HepG2 (cell line): ENCODE data around the gene TSPAN2. TPM values are rescaled to one million over a fixed set of nuclear protein-coding genes. Genes with fewer than 3 reads are reported as not detected.

ENCODE experiments used
- ATAC-seq: fragments of 200-7000 bp; cut with Tn5 transposase; 3 replicates; pipeline ENCODE4 v1.9.1; 2020; ENCODE audit warnings: mild to moderate bottlenecking, moderate library complexity
- BruUV-seq: library from RNA; stranded (reverse); fragments of 400-500 nt; replicated peaks from 2 replicates; lab custom pipeline; 2021; lab: Mats Ljungman, UMichigan
- CTCF ChIA-PET: fragments of 300-600 bp; formaldehyde crosslinking; extraction: SDS; loops from one replicate; lab custom pipeline; 2021; ENCODE audit warnings: low total read pairs, inconsistent platforms, low intra/inter-chr PET ratio; lab: Yijun Ruan, JAX
- POLR2A ChIA-PET: fragments of 350-600 bp; sonication (Branson Sonifier 250); formaldehyde crosslinking; loops from one replicate; lab custom pipeline; 2020; ENCODE audit warnings: antibody characterized with exemption, inconsistent platforms; lab: Yijun Ruan, JAX
- DNase-seq: peaks from one replicate; pipeline ENCODE4 v3.0.0-alpha.2; 2015; ENCODE audit warnings: low spot score
- FAIRE-seq: peaks from 3 replicates; lab custom pipeline; 2011; peaks lifted over from hg19 to GRCh38; lab: Jason Lieb, UNC
- H2AFZ ChIP-seq: one replicate; pipeline ENCODE4 v1.6.1; 2011; ENCODE audit warnings: low read length, inconsistent platforms
- H3K27ac ChIP-seq: fragments of 300-600 bp; 3 replicates; pipeline ENCODE4 v1.8.0; 2011; ENCODE audit warnings: mixed run types, mild to moderate bottlenecking, mixed read lengths, low read length, inconsistent platforms; ENCODE audit not compliant: insufficient read depth; ENCODE audit errors: extremely low read length
- H3K27me3 ChIP-seq, 2 experiments: fragments of 200-600 bp in 1 of 2; 2 replicates in 1 of 2; 3 replicates in 1 of 2; pipeline versions ENCODE4 v1.6.0 to v1.8.0; 2011; ENCODE audit warnings: low read length in 2 of 2, mild to moderate bottlenecking in 2 of 2, moderate library complexity in 2 of 2, inconsistent platforms in 1 of 2; ENCODE audit not compliant: insufficient read depth in 2 of 2, control insufficient read depth in 1 of 2
- H3K36me3 ChIP-seq, 2 experiments: fragments of 200-600 bp in 1 of 2; replicated peaks in 1 of 2; 2 replicates in 1 of 2; 3 replicates in 1 of 2; pipeline versions ENCODE4 v1.5.1 to v1.8.0; 2011; ENCODE audit warnings: low read length in 2 of 2, inconsistent platforms in 1 of 2; ENCODE audit not compliant: insufficient read depth in 2 of 2, control insufficient read depth in 1 of 2
- H3K4me1 ChIP-seq: 2 replicates; pipeline ENCODE4 v1.5.1; 2012; ENCODE audit warnings: low read length, inconsistent platforms; ENCODE audit not compliant: insufficient read depth
- H3K4me2 ChIP-seq: 2 replicates; pipeline ENCODE4 v1.6.0; 2011; ENCODE audit warnings: low read depth, low read length, inconsistent platforms
- H3K4me3 ChIP-seq, 3 experiments: fragments of 200-600 bp in 1 of 3; sonication (generic), shearing (Covaris generic) in 1 of 3; replicated peaks in 1 of 3; 2 replicates each; pipeline ENCODE4 v1.5.1; 2011 to 2016; ENCODE audit warnings: low read length in 3 of 3, inconsistent platforms in 2 of 3, low read depth in 2 of 3, mild to moderate bottlenecking in 2 of 3, control low read depth in 1 of 3, mixed read lengths in 1 of 3; ENCODE audit not compliant: insufficient read depth in 1 of 3
- H3K79me2 ChIP-seq: one replicate; pipeline ENCODE4 v1.6.1; 2011; ENCODE audit warnings: low read length, inconsistent platforms; ENCODE audit not compliant: insufficient read depth
- H3K9ac ChIP-seq: 2 replicates; pipeline ENCODE4 v1.6.0; 2011; ENCODE audit warnings: mild to moderate bottlenecking, low read depth, low read length, inconsistent platforms; ENCODE audit not compliant: insufficient read depth
- H3K9me3 ChIP-seq: 2 replicates; pipeline ENCODE4 v1.5.1; 2012; ENCODE audit warnings: mild to moderate bottlenecking, low read length
- H4K20me1 ChIP-seq: 2 replicates; pipeline ENCODE4 v1.6.0; 2011; ENCODE audit warnings: inconsistent platforms, mild to moderate bottlenecking, low read length, moderate library complexity; ENCODE audit not compliant: insufficient read depth
- DNMT3B ChIP-seq: conservative IDR thresholded peaks from 2 replicates; pipeline ENCODE4 v1.6.1; 2016; ENCODE audit warnings: missing biosample characterization, control low read depth
- MAX ChIP-seq: IDR thresholded peaks from 2 replicates; pipeline ENCODE4 v1.6.1; 2012; ENCODE audit warnings: inconsistent platforms
- NR2C2 ChIP-seq: sonication (generic); formaldehyde crosslinking; IDR thresholded peaks from 2 replicates; pipeline ENCODE4 v1.4.0; 2020; ENCODE audit warnings: missing genetic modification reagents, mild to moderate bottlenecking, moderate library complexity, borderline replicate concordance
- SP5 ChIP-seq: IDR thresholded peaks from 2 replicates; pipeline ENCODE4 v1.6.1; 2016; ENCODE audit warnings: low read depth, borderline replicate concordance
- ZNF256 ChIP-seq: sonication (generic); formaldehyde crosslinking; conservative IDR thresholded peaks from 2 replicates; pipeline ENCODE4 v1.4.0; 2020; ENCODE audit warnings: missing genetic modification reagents
- ZNF431 ChIP-seq: sonication (generic); formaldehyde crosslinking; IDR thresholded peaks from 2 replicates; pipeline ENCODE4 v1.9.0; 2022; ENCODE audit warnings: missing genetic modification reagents, low read depth, mild to moderate bottlenecking, borderline replicate concordance
- ZNF710 ChIP-seq: sonication (generic); formaldehyde crosslinking; IDR thresholded peaks from 2 replicates; pipeline ENCODE4 v1.5.0; 2020; ENCODE audit warnings: mild to moderate bottlenecking, missing genetic modification reagents, borderline replicate concordance
- WGBS: methylation state at CpG from one replicate; pipeline ENCODE4 v1.1.6; 2017; ENCODE audit warnings: low lambda C conversion rate; 5-methylcytosine and 5-hydroxymethylcytosine counted together
- in situ Hi-C: cut with HindIII; loops from 2 replicates; pipeline ENCODE4 v1.10.0; 2017; ENCODE audit warnings: low pct_unique_long_range_greater_than_20kb; ENCODE audit not compliant: extremely low pct_ligation_motif_present
- intact Hi-C: fragments of 100-400 bp; cut with micrococcal nuclease; formaldehyde crosslinking; loops from one replicate; pipeline ENCODE4 v1.10.0; 2022; ENCODE audit not compliant: unreplicated experiment
- polyA plus RNA-seq, 8 experiments: library from polyadenylated mRNA; depleted of rRNA in 3 of 8; stranded (reverse) in 7 of 8; unstranded in 1 of 8; fragments of >200 nt; fragmentation: Illumina TruSeq in 4 of 8; extraction: Trizol in 4 of 8; gene quantifications; 2 replicates each; pipeline versions ENCODE4 v1.2.1 to v1.2.3, GENCODE V29; 2011 to 2016; ENCODE audit warnings: low read depth in 4 of 8, missing spikeins in 1 of 8, mixed read lengths in 1 of 8; ENCODE audit not compliant: insufficient read depth in 1 of 8
- total RNA-seq, 5 experiments: library from RNA; depleted of rRNA; stranded (reverse); fragments of >200 nt; fragmentation: Illumina TruSeq; extraction: Trizol; gene quantifications; 2 replicates each; pipeline ENCODE4 v1.2.3, GENCODE V29; 2016; ENCODE audit warnings: low read depth in 1 of 5

The TSPAN2 gene
- total and polyA plus RNA-seq, 2 of the 13 experiments (the other 11 are each of a cell fraction or from before 2014, with no cell fraction given), result not detected

GRCh38 chr1:115105831-115106230 is 16.5 kb upstream of the TSPAN2 start:
- POLR2A ChIA-PET, result no interaction called here
- ATAC-seq (no peak), FAIRE-seq (no peak), DNase-seq (no peak)
- no peak overlapping the region for H3K27ac ChIP-seq
- no TSS peak for BruUV-seq
- H3K9ac ChIP-seq, result no peak overlapping the region
- no peaks in the 10 kb centered on the region for H3K36me3 ChIP-seq
- TF ChIP-seq ZNF710 (CRISPR knock-in tag) (no peak), NR2C2 (CRISPR knock-in tag) (no peak), DNMT3B (CRISPR knock-in tag) (no peak), ZNF431 (CRISPR knock-in tag) (no peak), SP5 (no peak), MAX (no peak), ZNF256 (CRISPR knock-in tag) (no peak)
- WGBS, result 17% methylated on average over 3 of the region's 3 CpGs
- intact Hi-C loops (no loop called here), in situ Hi-C loops (no loop called here)
- H3K9me3 ChIP-seq, result no peaks in the 10 kb centered on the region
- H3K4me2 ChIP-seq, result no peak overlapping the region
- H4K20me1 ChIP-seq, result no peaks in the 10 kb centered on the region
- no peak overlapping the region for H3K4me3 ChIP-seq
- no peaks in the 10 kb centered on the region for H3K79me2 ChIP-seq
- no peak overlapping the region for H2AFZ ChIP-seq
- no peaks in the 10 kb centered on the region for H3K4me1 ChIP-seq
- no peaks in the 10 kb centered on the region for H3K27me3 ChIP-seq
- CTCF ChIA-PET, result no interaction called here
